Vagina (tissue), 2 donors: Measurements from ENCODE around the gene TGM5. TPM values are rescaled to one million over a fixed set of nuclear protein-coding genes. Genes with fewer than 3 reads are reported as not detected.

Source experiments
- DNase-seq, 2 donors: peaks; one replicate each; pipeline ENCODE4 v3.0.0-alpha.2; 2017; ENCODE audit errors: extremely low spot score in 2 of 2
- H3K27ac ChIP-seq: fragments of 200-600 bp; sonication (generic); one replicate; pipeline ENCODE4 v1.5.1; 2019
- H3K27me3 ChIP-seq: fragments of 200-600 bp; sonication (generic); one replicate; pipeline ENCODE4 v1.5.1; 2019
- H3K36me3 ChIP-seq, 2 donors: fragments of 200-600 bp; sonication (generic); one replicate each; pipeline ENCODE4 v1.5.1; 2017 to 2019
- H3K4me1 ChIP-seq: fragments of 200-600 bp; sonication (generic); one replicate; pipeline ENCODE4 v1.5.1; 2019
- H3K4me3 ChIP-seq, 2 donors: fragments of 200-600 bp; sonication (generic); 1 replicate in 1 of 2; 2 replicates in 1 of 2; pipeline ENCODE4 v1.5.1; 2016 to 2019
- H3K9me3 ChIP-seq: fragments of 200-600 bp; sonication (generic); one replicate; pipeline ENCODE4 v1.5.1; 2019
- POLR2A ChIP-seq, 2 donors: fragments of 450-650 bp; IDR thresholded peaks; one replicate each; pipeline ENCODE4 v1.6.1; 2017; ENCODE audit warnings: antibody characterized with exemption in 2 of 2, mild to moderate bottlenecking in 2 of 2, moderate library complexity in 2 of 2
- POLR2AphosphoS5 ChIP-seq, 2 donors: sonication (generic); formaldehyde crosslinking; IDR thresholded peaks; one replicate each; pipeline ENCODE4 v1.9.0; 2017; ENCODE audit warnings: antibody characterized with exemption in 2 of 2, mild to moderate bottlenecking in 2 of 2, low read depth in 1 of 2; ENCODE audit not compliant: insufficient read depth in 1 of 2
- intact Hi-C: fragments of 100-400 bp; cut with DNase I; formaldehyde crosslinking; loops from one replicate; pipeline ENCODE4 v1.15.1; 2023
- total RNA-seq: library from RNA; depleted of rRNA; stranded (reverse); fragments of >200 nt; gene quantifications from one replicate; pipeline ENCODE4 v1.2.3, GENCODE V29; 2016
- TF ChIP-seq, protein P1 (sequence below), 3 experiments: fragments of 450-650 bp in 2 of 3; fragments of 200-600 bp in 1 of 3; sonication (generic) in 1 of 3; IDR thresholded peaks; one replicate each; pipeline ENCODE4 v1.5.1; 2017 to 2019; ENCODE audit warnings: antibody characterized with exemption in 3 of 3, mild to moderate bottlenecking in 2 of 3, moderate library complexity in 2 of 3

The TGM5 gene
- total RNA-seq, 1 donor from 2014 or later: 8.3 TPM

DNA sequence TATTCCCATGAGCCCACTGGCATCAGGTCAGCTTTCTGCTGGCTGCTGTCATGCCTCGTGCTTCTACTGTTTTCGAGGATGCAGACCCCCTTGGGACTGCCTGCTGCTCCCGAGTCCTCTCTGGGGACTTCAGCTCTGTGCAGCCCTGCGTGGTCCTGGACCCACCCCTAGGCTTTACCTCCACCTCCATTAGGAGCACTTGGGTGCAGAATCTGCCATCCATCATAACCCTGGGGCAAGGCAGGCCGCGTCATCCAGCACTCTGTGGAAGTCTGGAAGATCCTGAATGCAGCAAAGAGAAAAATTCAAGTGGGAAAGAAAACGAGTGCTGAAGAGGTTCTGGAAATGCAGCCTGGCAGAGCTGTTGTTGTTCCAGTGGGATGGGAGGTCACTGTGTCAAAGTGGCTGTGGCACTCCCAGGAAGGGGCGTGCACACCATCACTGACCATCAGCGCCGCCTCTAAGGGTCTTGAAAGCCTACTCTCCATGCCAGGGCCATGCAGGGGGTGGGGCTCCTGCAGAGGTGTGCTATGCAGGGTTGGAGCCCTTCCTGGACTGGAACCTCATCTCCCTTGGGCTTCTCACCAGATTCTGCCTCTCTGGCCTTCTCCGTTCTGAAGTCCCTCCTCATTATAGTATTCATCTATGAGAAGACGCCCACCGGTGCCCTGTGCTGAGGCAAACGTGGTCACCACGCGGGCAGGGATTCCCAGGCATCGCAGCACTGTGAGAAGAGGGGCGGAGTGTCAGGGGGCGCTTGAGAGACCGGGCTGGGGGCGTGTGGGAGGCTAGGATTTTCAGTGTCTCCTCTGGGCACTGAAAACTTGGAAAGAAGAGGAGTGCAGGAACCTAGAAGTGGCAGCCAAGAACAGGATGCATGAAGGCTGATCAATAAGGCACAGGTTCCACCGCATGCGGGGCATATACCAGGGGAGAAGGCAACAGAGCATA lies 58.4 kb downstream of the TGM5 start:
- H3K9me3 ChIP-seq: no peaks in the 10 kb centered on the region
- H3K36me3 ChIP-seq: no peaks in the 10 kb centered on the region
- intact Hi-C loops: no loop called here
- H3K4me3 ChIP-seq: no peak overlapping the region
- H3K27ac ChIP-seq: no peak overlapping the region
- no peak for DNase-seq
- TF ChIP-seq, protein P1, sequence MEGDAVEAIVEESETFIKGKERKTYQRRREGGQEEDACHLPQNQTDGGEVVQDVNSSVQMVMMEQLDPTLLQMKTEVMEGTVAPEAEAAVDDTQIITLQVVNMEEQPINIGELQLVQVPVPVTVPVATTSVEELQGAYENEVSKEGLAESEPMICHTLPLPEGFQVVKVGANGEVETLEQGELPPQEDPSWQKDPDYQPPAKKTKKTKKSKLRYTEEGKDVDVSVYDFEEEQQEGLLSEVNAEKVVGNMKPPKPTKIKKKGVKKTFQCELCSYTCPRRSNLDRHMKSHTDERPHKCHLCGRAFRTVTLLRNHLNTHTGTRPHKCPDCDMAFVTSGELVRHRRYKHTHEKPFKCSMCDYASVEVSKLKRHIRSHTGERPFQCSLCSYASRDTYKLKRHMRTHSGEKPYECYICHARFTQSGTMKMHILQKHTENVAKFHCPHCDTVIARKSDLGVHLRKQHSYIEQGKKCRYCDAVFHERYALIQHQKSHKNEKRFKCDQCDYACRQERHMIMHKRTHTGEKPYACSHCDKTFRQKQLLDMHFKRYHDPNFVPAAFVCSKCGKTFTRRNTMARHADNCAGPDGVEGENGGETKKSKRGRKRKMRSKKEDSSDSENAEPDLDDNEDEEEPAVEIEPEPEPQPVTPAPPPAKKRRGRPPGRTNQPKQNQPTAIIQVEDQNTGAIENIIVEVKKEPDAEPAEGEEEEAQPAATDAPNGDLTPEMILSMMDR (IDR thresholded peaks at IDR 0.05): no peak
- TF ChIP-seq POLR2A (IDR thresholded peaks at IDR 0.05): no peak
- no peak for TF ChIP-seq POLR2AphosphoS5 (IDR thresholded peaks at IDR 0.05; ENCODE audit: insufficient read depth in 1 of 2, low read depth in 1 of 2)
- H3K4me1 ChIP-seq: no peaks in the 10 kb centered on the region
- no peaks in the 10 kb centered on the region for H3K27me3 ChIP-seq

- no peaks in the 10 kb centered on the region for H3K9me3 ChIP-seq
- no peak for DNase-seq
- H3K4me1 ChIP-seq: no peaks in the 10 kb centered on the region
- intact Hi-C loops: no loop called here
- no peak overlapping the region for H3K4me3 ChIP-seq
- H3K27ac ChIP-seq: no peak overlapping the region
- no peaks in the 10 kb centered on the region for H3K36me3 ChIP-seq
- TF ChIP-seq POLR2A (IDR thresholded peaks at IDR 0.05) (no peak), POLR2AphosphoS5 (IDR thresholded peaks at IDR 0.05; ENCODE audit: insufficient read depth in 1 of 2, low read depth in 1 of 2) (no peak)
- TF ChIP-seq, protein P1 (IDR thresholded peaks at IDR 0.05): no peak
- H3K27me3 ChIP-seq: no peaks in the 10 kb centered on the region
These were observed 59.7 kb downstream of the TGM5 start for GRCh38 chr15:43207024-43207423.

DNA sequence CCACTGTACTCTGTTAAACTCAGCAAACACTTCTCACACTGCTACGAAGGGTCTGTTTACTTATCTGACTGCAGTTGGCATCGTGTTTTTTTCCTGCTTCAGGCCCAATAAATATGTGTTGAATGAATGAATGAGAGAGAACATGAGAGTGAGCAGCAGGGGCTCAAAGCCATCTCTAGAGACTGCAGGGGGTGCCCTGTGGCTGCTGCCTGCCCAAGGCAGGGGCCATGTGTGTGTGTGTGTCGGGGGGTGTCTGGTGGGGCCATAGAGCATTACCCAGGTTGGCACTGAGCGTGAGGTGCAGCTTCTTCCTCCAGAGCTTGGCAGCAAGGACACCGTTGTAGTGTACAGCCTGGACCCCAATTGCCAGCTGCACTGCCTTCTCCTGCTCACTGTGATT lies 60.7 kb downstream of the TGM5 start:
- DNase-seq: peak in 1 of 2 donors; percentile 55
- TF ChIP-seq, protein P1 (IDR thresholded peaks at IDR 0.05): no peak
- TF ChIP-seq POLR2A (IDR thresholded peaks at IDR 0.05) (no peak), POLR2AphosphoS5 (IDR thresholded peaks at IDR 0.05; ENCODE audit: insufficient read depth in 1 of 2, low read depth in 1 of 2) (no peak)
- intact Hi-C loops: no loop called here
- no peaks in the 10 kb centered on the region for H3K4me1 ChIP-seq
- H3K36me3 ChIP-seq: no peaks in the 10 kb centered on the region
- H3K9me3 ChIP-seq: no peaks in the 10 kb centered on the region
- H3K27me3 ChIP-seq: no peaks in the 10 kb centered on the region
- no peak overlapping the region for H3K27ac ChIP-seq
- no peak overlapping the region for H3K4me3 ChIP-seq

DNA sequence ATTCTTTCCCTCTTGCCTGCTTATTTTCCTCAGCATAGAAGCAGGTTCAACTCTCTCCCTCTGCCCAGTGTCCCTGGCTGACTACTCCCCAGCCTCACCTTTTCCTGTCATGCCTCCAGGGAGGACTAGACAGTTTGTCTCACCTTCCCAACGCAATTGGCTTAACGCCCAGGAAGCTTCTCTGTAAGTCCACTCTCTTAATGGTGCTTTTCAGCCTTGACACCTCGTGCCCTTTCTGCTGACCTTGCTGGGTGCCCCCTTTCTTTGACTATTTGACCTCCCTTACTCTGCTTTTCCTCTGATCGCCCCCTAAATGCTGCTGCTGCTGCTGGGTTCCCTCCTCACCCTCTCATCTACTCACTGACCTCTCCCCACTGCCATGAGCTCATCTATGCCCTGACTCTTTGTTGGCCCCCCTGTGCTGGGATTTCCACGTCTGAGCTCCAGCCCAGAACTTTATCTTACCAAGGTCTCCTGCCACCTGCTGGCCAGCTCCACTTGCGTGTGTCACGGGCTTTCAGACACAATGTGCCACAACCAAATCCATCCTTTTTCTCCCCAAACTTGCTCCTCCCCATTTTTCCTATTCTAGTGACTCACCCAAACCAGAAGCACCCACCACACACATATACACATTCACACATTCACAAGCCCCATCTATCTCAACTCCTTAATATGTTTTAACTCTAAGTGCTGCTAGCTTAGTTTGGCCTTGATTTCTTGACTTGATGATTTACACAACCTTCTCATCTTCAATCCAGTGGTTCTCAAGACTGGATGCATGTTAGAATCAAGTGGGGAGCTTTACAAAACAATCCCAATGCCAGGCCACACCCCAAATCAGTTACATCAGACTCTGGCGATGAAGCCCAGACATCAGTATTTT lies 62.5 kb downstream of the TGM5 start:
- no peak for DNase-seq
- no peaks in the 10 kb centered on the region for H3K4me1 ChIP-seq
- H3K4me3 ChIP-seq: no peak overlapping the region
- no peak overlapping the region for H3K27ac ChIP-seq
- H3K36me3 ChIP-seq: no peaks in the 10 kb centered on the region
- no peaks in the 10 kb centered on the region for H3K27me3 ChIP-seq
- intact Hi-C loops: no loop called here
- TF ChIP-seq POLR2A (IDR thresholded peaks at IDR 0.05): no peak
- no peak for TF ChIP-seq POLR2AphosphoS5 (IDR thresholded peaks at IDR 0.05; ENCODE audit: insufficient read depth in 1 of 2, low read depth in 1 of 2)
- TF ChIP-seq, protein P1 (IDR thresholded peaks at IDR 0.05): peak; percentile 14 to 30 (median 22)
- no peaks in the 10 kb centered on the region for H3K9me3 ChIP-seq
